ENCODE data around the gene SURF6.
"Not testable (repeated sequence)": the region's sequence is repeated elsewhere in the genome, so short reads cannot be mapped to it uniquely, and the experiment has no call there.

Gene SURF6

DNA sequence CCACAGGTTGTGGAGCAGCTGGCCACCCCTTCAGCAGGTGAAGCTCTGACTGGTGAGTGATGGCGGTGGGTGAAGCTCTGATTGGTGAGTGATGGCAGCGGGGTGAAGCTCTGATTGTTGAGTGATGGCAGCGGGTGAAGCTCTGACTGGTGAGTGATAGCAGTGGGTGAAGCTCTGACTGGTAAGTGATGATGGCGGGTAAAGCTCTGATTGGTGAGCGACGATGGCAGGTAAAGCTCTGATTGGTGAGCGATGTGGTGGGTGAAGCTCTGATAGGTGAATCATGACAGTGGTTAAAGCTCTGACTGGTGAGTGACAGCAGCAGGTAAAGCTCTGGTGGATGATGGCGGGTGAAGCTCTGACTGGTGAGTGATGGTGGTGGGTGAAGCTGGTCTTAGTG lies 51.6 kb downstream of the SURF6 start:
- no peak for DNase-seq

DNA sequence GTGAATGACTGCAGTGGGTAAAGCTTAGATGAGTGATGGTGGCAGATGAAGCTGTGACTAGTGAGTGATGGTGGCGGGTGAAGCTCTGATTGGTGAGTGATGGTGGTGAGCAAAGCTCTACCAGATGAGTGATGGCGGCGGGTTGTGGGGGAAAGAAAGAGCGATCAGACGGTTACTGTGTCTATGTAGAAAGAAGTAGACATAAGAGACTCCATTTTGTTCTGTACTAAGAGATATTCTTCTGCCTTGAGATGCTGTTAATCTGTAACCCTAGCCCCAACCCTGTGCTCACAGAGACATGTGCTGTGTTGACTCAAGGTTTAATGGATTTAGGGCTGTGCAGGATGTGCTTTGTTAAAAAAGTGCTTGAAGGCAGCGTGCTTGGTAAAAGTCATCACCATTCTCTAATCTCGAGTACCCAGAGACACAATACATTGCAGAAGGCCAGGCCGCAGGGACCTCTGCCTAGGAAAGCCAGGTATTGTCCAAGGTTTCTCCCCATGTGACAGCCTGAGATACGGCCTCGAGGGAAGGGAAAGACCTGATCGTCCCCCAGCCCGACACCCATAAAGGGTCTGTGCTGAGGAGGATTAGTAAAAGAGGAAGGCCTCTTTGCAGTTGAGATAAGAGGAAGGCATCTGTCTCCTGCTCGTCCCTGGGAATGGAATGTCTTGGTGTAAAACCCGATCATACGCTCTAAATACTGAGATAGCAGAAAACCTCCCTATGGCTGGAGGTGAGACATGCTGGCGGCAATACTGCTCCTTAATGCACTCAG lies 52.5 kb downstream of the SURF6 start:
- not testable (repeated sequence) for DNase-seq

DNA sequence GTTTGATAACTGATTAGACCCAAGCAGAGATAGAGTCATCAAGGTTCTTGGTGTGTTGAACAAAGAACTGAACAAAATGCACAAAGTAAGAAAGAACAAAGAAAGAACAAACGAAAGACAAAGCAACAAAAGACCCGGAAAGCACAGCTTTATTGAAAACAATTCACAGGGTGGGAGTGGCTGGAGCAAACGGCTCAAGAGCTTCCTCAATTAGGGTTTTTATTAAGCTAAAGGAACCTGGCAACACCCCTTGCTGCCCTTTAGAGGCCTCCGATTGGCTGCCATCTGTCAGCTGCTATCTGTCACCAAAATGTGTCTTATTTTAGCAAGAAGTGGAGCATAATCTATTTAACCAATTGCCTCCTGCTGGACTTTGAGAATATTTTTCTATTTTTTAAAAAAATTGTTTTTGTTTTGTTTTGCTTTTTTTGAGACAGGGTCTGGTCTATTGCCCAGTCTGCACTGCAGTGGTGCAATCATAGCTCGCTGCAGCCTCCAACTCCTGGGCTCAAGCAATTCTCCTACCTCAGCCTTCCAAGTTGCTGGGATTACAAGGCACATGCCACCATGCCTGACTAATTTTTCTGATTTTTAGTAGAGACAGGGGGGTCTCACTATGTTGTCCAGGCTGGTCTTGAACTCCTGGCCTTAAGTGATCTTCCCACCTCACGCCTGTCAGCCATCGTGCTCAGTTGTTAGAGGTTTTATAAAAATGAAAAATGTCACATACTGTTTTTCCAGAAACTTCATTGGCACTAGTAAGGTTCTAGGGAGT lies 53.3 kb downstream of the SURF6 start:
- no peak for DNase-seq

DNA sequence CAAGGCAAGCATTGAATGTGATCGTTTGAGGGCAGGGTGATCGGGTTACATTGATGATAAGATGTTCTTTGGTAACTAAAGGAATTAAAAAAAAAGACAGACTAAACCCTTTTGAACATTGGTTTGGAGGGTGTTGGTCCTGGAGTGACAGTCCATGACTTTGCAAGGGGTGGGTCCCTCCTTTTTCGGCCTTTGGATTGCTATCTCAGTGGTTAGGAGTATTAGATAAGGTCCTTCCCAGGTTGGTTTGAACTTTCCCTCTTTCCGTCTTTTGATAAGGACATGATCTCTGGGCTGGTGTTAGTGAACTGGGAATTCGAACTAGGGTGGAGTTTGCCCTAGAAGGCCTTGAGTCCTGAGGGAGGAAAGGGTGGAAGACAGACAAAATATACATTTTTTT lies 55.6 kb downstream of the SURF6 start:
- no peak for DNase-seq
